Measurements from ENCODE around the gene TSPAN5.
"Not testable (repeated sequence)": the region's sequence is repeated elsewhere in the genome, so short reads cannot be mapped to it uniquely, and the experiment has no call there.

Gene TSPAN5

DNA sequence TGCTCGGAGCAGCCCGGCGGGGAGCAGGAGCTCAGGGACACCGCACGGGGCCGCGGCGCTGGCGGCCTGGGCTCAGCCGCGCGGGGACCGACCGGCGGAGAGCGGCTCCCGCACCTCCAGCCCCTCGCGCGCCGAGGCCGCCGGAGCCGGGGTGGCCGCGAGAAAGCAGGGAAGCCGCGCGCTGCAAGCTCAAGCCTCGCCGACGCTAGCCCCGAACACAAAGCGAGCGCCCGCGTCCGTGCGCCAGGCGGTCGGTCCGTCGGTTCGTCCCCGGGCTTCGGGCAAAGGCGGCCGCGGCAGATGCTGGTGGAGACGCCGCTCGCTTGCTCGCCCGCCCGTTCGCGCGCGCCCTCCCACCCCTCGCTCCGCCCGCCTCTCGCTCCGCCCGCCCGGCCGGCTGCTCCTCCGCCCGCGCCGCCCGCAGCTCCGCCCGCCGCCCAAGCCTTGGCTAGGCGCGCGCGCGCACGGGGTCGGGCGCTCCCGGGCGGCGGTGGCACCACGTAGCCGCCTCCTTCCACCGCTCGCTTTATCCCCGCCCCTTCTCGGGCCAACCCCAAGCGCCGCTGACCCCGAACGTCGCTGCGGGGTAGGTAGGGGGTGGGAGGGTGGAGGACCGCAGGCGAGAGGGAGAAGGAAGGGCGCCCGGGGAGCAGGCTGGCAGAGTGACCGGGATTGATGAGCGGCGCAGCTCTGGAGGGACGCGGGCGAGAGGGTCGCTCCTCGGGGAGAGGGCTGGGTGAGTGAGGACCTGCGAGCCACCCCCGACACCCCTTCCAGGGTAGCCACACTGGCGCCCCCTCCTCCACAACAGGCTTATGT is at the start of gene TSPAN5:
TSS of gene TSPAN5 (minus strand) at position 325 of the 819 bp plus-strand sequence.
- peak; percentile 83 for DNase-seq (ENCODE audit: low read depth)

GRCh38 chr4:98706935-98707334 is 48.5 kb upstream of the TSPAN5 start:
- no peak for DNase-seq (ENCODE audit: low read depth)

DNA sequence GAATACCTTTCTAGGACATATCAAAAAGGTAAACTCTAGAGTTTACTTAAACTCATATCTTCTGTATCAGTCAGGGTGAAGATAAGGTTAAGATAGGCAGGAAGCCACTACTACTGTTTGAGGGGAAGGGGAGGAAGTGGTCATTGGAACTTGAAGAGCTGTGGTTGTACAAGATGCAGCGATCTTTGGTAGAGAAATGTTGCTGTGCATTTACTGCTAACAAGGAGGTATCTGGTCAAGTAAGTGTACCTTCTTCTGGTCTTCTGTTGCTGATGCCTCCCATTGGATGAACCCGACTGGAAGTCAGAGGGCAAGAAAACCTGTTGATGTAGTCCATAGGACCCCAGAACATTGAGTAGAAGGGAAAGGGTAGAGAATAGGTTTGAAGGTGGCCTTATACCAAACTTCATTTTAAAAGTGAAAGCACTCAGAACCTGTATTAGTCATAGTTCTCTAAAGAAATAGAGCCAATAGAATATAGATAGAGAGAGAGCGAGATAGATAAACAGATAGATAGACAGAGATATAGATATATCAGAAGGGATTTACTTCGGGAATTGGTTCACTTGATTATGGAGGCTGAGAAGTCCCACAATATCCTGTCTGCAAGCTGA is 47.9 kb upstream of the TSPAN5 start:
- no peak for DNase-seq (ENCODE audit: low read depth)

DNA sequence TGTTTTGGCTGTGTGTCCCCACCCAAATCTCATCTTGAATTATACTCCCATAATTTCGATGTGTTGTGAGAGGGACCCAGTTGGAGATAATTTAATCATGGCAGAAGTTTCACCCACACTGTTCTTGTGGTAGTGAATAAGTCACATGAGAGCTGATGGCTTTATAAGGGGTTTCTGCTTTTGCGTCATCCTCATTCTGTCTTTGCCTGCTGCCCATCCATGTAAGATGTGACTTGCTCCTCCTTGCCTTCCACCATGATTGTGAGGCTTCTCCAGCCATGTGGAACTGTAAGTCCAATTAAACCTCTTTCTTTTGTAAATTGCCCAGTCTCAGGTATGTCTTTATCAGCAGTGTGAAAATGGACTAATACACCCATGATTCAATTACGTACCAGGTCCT is 47.2 kb upstream of the TSPAN5 start:
- not testable (repeated sequence) for DNase-seq (ENCODE audit: low read depth)

GRCh38 chr4:98700656-98701055 is 42.2 kb upstream of the TSPAN5 start:
- DNase-seq (ENCODE audit: low read depth), result no peak

- no peak for DNase-seq (ENCODE audit: low read depth)
Measured at GRCh38 chr4:98694076-98694475, 35.7 kb upstream of the TSPAN5 start.

- no peak for DNase-seq (ENCODE audit: low read depth)
Measured at GRCh38 chr4:98692411-98692810, 34.0 kb upstream of the TSPAN5 start.

- no peak for DNase-seq (ENCODE audit: low read depth)
Measured at GRCh38 chr4:98691588-98691987, 33.2 kb upstream of the TSPAN5 start.

- no peak for DNase-seq (ENCODE audit: low read depth)
Measured at GRCh38 chr4:98689507-98690174, 31.2 kb upstream of the TSPAN5 start.

- DNase-seq (ENCODE audit: low read depth), result no peak
Measured at GRCh38 chr4:98688411-98689290, 30.2 kb upstream of the TSPAN5 start.

DNA sequence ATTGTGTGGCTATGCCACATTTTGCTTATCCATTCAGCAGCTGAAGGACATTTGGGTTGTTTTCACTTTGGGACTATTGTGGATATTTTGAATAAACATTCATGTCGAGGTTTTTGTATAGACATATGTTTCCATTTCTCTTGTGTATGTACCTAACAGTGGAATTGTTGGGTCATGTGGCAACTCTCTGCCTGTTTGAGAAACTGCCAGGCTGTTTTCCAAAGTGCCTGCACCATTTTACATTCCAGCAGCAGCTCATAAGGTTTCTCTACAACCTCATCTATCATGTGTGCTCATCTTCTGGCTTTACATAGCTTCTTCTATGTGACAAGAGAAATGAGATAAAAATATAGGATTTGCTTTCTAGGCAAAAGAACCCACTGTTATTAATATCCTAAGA is 29.5 kb upstream of the TSPAN5 start:
- DNase-seq (ENCODE audit: low read depth), result no peak

GRCh38 chr4:98686847-98687246 is 28.4 kb upstream of the TSPAN5 start:
- DNase-seq (ENCODE audit: low read depth), result no peak

GRCh38 chr4:98686043-98686707 is 27.8 kb upstream of the TSPAN5 start:
- DNase-seq (ENCODE audit: low read depth), result no peak

DNA sequence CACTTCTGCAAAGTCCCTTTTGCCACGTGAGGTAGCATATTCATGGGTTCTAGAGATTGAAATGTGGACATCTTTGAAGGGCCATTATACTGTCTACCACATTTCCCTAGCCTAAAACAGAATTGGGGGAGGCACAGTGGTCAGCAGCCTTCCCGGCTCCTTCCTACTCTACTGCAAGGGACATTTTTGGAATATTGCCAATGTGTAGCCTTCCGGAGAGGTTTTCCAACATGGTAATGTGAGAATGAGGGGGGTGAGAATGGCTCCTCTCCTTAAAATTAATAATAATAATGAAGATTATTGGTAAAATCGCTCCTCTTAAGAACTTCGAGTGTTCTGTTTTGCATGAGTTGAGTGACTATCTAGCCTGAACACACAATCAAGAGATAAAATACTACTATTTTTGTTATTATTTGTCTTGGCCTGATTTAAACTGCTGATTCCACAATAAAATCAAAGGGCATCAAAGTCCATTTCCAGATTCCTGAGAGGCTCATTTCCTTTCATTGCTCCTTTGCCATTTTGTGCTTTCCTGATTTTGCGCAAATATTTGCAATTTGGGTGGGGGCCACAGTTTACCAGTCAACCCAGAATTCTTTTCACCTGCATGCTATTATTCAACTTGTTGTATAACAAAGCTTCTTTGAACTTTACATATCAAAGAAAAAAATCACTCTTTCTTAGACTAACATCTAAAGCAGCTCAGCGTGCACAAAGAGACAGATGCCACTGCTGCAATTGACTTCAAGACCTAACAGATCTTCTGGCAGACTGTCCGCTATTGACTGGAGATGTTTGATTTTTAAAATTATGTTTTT is 27.0 kb upstream of the TSPAN5 start:
- DNase-seq (ENCODE audit: low read depth), result no peak

- DNase-seq (ENCODE audit: low read depth), result no peak
Measured at GRCh38 chr4:98682719-98683118, 24.3 kb upstream of the TSPAN5 start.

GRCh38 chr4:98680806-98681205 is 22.4 kb upstream of the TSPAN5 start:
- no peak for DNase-seq (ENCODE audit: low read depth)

GRCh38 chr4:98679738-98680137 is 21.3 kb upstream of the TSPAN5 start:
- no peak for DNase-seq (ENCODE audit: low read depth)

GRCh38 chr4:98677799-98678198 is 19.4 kb upstream of the TSPAN5 start:
- no peak for DNase-seq (ENCODE audit: low read depth)

DNA sequence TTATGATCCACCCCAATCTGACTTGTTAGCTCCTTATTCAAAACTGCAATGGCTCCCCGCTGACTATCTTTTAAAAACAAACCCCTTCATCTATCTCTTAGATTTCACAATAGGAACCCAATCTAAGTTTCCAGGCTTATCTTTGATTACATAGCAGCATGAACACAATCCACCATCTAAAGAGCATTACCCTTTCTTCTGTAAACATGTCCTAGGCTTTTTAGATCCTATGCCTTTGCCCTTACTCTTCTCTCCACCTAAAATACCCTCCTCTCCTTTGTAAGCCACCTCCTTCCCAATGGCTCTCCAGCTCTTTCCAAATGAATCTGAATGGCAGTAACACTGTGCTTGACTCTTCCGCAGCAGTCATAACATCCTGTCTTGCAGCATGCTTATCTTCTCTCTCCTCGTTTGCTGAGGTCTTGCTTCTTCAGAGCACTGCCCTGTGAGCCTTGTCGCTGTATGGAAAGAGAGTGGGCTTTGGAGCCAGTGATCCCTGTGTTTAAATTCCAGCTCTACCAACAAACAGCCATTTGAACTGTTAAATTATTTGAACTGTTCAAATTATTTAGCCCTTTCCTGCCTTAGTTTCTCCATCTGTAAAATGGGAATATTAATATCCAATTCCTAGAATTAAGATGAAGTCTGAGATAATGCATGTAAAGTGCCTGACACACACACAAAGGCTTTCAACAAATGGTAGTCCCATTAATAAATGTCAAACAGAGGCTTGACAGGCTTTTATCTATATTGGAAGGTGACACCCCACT is 16.2 kb upstream of the TSPAN5 start:
- DNase-seq (ENCODE audit: low read depth), result no peak

GRCh38 chr4:98673978-98674377 is 15.6 kb upstream of the TSPAN5 start:
- no peak for DNase-seq (ENCODE audit: low read depth)

Data from stimulated activated CD4-positive, alpha-beta T cell treated with anti-CD3 and anti-CD28 coated beads, Interleukin-2, amount 100 ng/mL, for 4 hours (primary cell).